KOPT-K1 (cell line): ENCODE results near the gene CBX1.

Source experiments
- H3K27ac ChIP-seq: fragments of 200-600 bp; sonication (generic); 2 replicates; pipeline ENCODE4 v1.5.1; 2016; ENCODE audit warnings: antibody characterized with exemption, mild to moderate bottlenecking, low read depth, low read length; ENCODE audit not compliant: poor library complexity, severe bottlenecking
- H3K36me3 ChIP-seq: fragments of 200-600 bp; sonication (generic); 2 replicates; pipeline ENCODE4 v1.5.1; 2017; ENCODE audit warnings: antibody characterized with exemption, mild to moderate bottlenecking, low read length, moderate library complexity; ENCODE audit not compliant: insufficient read depth
- H3K9me3 ChIP-seq: fragments of 200-600 bp; sonication (generic); 2 replicates; pipeline ENCODE4 v1.5.1; 2017; ENCODE audit warnings: antibody characterized with exemption, low read length, mild to moderate bottlenecking; ENCODE audit not compliant: insufficient read depth, poor library complexity, severe bottlenecking

Gene CBX1

DNA sequence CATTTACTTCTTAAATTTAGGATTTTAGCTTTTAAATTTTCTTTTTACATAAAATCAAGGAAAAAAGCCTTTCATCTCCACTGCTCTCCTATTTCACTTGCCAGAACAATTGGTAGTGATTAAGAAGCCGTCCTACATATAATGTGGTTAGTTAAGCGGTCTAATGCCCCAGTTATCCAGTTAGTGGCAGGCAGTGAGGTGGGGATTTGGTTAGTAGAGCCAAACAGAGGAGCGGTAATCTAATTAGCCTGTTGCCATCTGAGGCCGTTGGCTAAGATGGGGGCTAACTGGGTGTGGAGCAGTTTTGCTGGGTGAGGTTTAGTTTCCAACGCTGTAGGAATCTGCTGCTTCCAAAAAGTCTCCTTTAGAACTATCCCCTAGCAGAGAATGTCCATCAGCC, 28.7 kb upstream of the CBX1 start:
- no peak overlapping the region for H3K27ac ChIP-seq
- peaks cover 17% of the 10 kb centered on the region; the same call in 1 of the 2 replicates for H3K36me3 ChIP-seq
- no peaks in the 10 kb centered on the region for H3K9me3 ChIP-seq

DNA sequence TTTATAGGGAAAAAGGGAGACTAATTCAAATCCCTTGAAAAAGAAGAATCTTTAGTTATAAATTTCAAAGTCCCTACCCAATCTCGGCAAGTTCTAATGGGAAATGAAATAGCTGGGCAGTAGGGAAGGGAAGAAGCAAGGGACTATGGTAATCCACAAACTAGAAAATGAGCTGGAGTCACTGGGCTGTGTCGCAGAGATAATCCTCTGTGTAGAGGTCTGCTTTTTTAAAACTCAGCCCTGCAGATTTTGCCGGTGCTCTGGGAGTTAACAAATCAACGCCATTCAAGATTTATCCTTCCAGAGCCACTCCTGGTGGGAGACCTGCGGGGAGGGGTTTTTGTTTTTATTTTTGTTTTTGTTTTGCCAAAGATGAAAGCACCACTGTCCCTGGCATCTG, 27.1 kb upstream of the CBX1 start:
- Histone ChIP-seq H3K36me3 (peaks cover 21% of the 10 kb centered on the region), H3K9me3 (no peaks in the 10 kb centered on the region), H3K27ac (no peak overlapping the region)

DNA sequence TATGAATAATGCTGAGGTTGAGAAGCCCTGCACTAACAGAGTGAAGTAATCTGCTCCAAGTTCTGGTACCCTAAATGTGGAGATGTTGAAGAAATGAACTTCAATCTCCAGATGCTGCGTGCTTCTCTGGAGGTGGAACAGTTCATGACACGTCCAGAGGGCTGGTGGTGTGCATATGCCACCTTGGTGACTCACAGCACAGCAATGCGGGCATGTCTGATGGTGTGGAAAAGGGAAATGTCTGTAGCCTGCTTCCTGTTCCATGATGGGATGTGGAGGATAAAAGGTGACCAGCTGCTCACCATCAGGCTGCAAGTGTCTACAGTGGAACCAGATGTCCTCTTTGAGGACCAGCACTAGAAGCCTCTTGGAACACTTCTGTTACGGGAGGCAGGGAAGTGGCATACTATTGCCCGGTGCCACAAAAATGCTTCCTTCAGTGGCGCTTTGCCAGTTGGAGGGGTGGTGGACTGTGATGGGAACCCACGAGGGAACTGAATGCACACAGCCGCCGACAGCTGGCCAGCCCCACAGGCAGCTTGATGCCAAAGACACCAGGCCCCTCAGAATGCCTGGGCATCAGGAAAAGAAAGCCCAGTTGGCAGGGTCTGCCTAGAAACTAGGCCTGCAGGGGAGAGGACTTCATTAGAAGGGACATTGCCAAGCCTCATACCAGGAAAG, 26.2 kb upstream of the CBX1 start:
- no peaks in the 10 kb centered on the region for H3K9me3 ChIP-seq
- H3K27ac ChIP-seq = no peak overlapping the region
- peaks cover 30% of the 10 kb centered on the region for H3K36me3 ChIP-seq

DNA sequence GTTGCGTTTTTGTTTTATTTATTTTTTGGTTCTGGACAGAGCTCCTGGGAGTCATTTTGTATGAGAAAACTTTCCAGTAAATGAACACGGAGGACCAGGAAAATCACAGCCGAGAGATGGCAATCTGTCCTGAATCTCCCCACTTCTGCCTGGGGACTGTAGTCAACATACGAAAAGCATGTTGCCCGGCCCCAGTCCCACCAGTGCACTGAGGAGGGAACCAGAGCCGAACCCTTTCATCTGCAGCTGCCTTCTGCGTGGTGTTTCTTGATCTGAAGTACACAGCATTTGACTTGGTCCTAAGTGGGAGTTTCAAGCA, 25.2 kb upstream of the CBX1 start:
- H3K27ac ChIP-seq = no peak overlapping the region
- H3K36me3 ChIP-seq = peaks cover 36% of the 10 kb centered on the region
- no peaks in the 10 kb centered on the region for H3K9me3 ChIP-seq

DNA sequence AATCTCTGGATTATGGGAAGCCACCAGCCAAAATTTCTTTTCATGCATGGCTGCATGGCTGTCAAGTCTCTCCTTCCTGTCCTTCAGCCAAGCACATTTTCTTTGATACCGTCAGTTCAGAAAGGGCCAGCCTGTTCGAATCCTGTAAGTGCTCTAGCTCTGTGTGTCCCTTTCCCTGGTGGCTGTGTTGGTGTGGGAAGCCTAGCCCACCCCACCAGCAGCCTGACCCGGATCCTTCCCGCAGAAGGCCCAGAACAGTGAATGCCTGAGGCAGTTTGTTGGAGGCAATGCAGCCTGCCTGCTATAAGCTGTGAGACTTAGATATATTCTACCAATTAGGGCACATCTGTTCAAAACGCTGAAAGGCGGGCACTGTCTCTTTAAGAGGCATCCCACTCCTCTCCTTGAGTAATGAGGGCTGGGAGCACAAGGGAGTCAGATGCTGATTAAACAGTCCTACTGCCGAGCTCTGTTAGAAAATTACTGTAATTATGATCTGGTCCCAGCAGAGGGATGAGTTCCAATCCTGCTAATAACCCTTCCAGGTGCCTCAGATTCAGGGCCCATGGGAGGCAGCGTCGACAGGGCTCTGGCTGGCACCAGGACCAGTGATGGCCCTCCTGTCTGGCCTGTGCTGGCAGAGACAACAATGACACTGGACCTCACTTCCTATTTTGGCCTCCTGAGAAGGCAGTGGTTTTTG, 24.7 kb upstream of the CBX1 start:
- Histone ChIP-seq H3K36me3 (peaks cover 41% of the 10 kb centered on the region), H3K27ac (no peak overlapping the region), H3K9me3 (no peaks in the 10 kb centered on the region)

DNA sequence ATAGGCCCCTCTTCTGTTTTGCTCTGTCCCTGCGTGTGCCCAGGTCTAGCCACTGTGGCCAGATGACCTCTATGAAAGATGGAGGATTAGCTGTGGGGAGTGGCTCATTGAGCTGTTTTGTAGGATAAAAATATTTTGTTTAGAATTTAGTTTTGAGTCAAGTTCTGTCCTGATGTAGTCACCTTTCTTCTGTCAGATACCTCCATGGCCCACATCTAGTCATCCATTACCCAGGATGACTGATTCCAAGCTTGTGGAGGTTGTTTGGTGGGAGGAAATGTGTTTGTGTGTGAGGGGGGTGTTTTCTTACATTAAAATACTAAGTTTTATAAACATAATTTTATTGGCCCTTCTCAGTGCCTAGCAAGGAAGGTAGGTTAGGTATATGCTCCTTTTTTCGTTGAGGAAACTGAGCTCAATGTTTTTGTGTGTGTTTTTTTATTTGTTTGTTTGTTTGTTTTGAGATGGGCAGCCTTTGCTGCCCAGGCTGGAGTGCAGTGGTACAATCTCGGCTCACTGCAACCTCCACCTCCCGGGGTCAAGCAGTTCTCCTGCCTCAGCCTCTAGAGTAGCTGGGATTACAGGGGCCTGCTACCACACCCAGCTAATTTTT, 22.6 kb upstream of the CBX1 start:
- H3K27ac ChIP-seq = no peak overlapping the region
- H3K9me3 ChIP-seq = no peaks in the 10 kb centered on the region
- H3K36me3 ChIP-seq = peaks cover 54% of the 10 kb centered on the region

DNA sequence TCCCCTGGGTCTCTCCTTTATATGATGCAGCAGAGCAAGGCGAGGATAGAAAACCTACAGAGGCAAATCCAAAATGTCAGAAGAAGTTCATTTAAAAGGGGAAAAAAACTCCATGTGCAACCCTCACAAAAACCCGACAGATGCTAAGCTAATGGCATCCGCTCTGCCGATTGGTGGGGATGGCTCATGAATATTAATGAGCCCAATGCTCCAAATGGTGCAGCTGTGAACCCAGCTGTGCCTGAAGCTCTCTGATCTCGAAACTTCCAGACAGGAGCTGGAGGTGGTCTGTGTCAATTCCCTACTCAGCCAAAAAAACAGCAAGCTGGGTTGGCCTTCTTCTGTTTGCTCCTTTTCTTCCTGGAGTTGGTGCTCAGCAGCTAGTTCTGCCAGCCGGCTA, 21.8 kb upstream of the CBX1 start:
- Histone ChIP-seq H3K27ac (no peak overlapping the region), H3K36me3 (peaks cover 61% of the 10 kb centered on the region), H3K9me3 (no peaks in the 10 kb centered on the region)

DNA sequence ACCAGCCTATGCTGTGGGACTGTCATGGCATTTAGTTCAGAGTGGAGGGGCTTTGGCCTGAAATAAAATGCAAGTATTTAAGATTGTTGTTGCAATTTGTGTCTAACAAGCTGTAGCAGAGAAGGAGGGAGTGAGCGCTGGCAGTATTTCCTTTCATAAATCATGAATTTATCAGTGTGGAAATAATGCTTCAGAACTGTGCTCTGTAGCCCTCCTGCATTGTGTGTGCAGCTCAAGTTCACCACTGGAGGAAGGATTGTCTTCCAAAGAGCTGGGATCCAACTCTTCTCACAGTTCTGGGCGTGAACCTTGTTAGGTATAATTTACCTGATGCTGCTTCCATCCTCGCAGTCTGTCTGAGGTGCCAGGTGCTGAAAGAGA, 21.4 kb upstream of the CBX1 start:
- H3K27ac ChIP-seq = no peak overlapping the region
- H3K9me3 ChIP-seq = no peaks in the 10 kb centered on the region
- H3K36me3 ChIP-seq = peaks cover 66% of the 10 kb centered on the region

DNA sequence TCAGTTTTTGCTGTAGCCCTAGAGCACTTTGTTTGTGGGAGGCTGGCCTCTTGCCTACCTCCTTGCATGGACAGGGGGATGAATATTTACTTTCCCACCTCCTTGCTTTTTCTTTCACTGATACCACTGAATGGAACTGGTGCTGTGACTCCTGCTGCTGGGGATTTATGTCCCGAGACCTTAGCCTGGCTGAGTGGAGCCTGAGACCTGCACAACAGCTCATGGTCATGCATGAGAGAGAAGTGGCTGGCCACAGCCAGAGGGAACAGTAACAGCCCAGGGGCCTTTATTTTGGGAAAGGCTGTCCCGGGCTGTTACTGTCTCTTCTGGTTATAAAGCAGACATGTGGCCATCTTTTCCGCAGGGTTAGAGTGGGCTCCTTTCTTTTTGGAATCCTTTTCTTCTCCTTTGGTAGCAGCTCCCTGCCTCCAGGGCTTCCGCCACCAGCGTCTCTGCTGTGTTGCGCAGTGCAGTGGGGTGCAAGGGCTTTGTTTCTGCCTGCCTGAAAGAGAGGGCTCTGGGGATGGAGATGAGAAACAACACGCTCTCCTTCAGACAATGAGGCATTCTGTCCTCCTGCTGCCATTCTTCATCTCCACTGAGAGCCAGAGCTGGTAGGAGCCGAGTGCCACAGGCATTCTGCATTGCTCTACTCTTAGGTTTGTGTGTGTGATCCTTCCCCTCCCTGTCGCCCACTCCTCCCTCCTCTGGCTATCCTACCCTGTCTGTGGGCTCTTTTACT, 20.8 kb upstream of the CBX1 start:
- H3K9me3 ChIP-seq = no peaks in the 10 kb centered on the region
- peaks cover 70% of the 10 kb centered on the region for H3K36me3 ChIP-seq
- no peak overlapping the region for H3K27ac ChIP-seq

DNA sequence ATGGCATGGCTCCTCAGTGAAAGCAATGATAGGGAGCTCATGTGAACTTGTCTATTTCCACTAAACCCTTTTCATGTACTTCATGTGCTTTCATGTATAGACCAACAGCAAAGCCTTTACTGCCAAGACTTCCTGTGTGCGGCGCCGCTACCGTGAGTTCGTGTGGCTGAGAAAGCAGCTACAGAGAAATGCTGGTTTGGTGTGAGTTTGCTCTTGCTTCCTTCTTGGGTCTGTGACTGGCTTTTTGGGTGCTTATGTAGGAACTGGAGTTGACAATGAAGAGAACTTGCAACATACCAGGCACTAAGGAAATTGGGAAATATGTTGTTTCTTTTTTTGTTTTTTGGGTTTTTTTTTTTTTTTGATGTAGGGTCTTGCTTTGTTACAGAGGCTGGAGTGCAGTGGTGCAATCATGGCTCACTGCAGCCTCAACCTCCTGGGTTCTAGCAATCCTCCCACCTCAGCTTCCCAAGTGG, 12.0 kb upstream of the CBX1 start:
- peak overlapping the region; percentile 57 for H3K27ac ChIP-seq
- no peaks in the 10 kb centered on the region for H3K9me3 ChIP-seq
- peaks cover 35% of the 10 kb centered on the region for H3K36me3 ChIP-seq

DNA sequence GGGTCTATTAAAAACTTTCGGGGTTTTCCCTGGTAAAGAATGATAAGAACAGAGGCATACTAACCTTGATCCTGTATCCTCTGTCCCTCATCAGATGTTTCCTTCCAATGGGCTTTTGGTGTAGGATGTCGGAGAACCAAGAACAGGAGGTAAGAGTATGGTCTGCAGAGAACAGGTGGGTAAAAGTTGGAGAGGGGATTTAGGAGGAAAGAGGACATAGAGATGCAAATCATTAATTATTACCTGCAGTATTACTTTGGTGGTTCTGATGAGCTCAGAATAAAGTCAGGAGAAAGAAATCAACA, 10.6 kb upstream of the CBX1 start:
- peaks cover 26% of the 10 kb centered on the region for H3K36me3 ChIP-seq
- no peaks in the 10 kb centered on the region for H3K9me3 ChIP-seq
- H3K27ac ChIP-seq = no peak overlapping the region

DNA sequence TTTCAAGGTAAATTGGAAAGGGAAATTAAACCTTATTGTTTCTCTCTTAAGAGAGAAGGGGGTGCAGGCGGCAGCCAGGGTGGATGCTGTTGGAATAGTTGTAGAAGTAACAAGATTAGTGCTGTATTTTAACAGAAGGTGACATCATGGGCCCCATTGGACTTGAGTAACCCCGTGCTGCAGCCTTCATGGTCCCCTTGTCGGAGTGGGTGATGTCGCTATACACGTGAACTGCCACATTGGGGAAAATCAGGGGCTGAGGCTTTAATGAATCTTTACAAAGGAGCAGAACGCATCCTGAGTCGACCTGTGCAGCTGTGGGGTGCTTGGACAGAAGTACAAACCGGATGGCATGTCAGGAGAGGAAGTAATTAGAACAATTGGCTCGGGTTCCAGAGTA, 9.5 kb upstream of the CBX1 start:
- H3K27ac ChIP-seq = no peak overlapping the region
- peaks cover 14% of the 10 kb centered on the region for H3K36me3 ChIP-seq

DNA sequence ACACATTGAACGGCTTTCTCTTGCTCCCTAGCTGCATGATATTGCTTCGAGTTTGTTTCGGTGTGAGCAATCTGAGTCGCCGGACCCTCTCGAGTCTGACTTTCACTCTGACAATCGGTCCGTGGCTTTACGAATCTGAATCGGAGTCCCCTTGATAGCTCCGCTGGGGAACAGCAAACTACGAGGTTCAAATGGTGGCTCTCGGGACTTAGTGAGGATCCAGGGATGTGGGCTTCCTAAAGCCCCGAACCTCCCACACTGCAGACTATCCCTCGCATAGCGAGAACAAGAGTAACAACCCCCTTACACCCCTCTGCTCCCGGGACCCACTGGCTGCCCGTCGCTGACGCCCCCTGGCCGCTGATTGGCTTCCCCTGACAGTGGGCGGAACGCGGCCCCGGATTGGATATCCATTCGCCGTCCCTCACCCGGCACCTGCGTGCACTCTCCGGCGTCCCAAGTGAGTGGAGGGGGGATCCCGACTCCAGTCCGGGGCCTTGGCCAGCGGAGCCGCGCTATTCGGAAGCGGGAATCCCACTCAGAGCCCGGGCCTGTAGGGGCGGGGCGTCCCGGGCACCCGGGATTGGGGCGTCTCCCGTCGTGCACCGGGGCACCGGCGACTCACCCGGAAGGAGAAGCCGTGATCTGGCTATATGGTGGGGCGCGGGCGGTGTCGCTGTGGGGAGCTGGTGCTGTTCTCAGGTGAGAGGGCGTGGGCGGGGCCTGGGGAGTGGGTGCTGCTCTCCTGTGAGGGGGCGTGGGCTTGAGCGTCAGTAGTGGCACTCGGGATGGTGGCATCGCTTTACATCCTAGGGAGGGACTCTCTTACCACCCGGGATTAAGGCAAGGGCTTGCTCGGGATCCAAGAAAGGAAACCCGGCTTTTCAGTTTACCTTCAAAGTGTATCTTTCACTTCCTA, 6.1 kb upstream of the CBX1 start, which contains the start of gene SNX11:
TSS of gene SNX11 (plus strand) at position 630 of the 919 bp plus-strand sequence. CDS start 4,278 bp downstream, outside the sequence.
- Histone ChIP-seq H3K36me3 (no peaks in the 10 kb centered on the region), H3K27ac (peak within 1 kb of the TSS; percentile 78)

More for the DNA sequence above, 9.5 kb upstream of the CBX1 start:
- no peaks in the 10 kb centered on the region for H3K9me3 ChIP-seq

DNA sequence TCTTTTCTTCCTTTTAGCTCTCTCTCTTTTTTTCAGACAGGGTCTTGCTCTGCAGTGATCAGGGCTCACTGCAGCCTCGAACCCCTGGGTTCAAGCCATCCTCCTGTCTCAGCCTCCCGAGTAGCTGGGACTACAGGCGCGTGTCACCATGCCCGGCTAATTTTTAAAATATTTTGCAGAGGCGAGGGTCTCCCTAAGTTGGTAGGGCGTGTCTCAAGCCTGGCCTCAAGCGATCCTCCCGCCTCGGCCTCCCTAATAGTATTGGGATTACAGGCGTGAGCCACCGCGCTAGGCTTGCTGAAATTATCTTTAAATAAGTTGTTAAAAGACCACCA, 5.5 kb upstream of the CBX1 start:
- Histone ChIP-seq H3K27ac (peak overlapping the region; percentile 78), H3K36me3 (no peaks in the 10 kb centered on the region), H3K9me3 (peaks cover 7% of the 10 kb centered on the region)

More for the DNA sequence above, 6.1 kb upstream of the CBX1 start, which contains the start of gene SNX11:
- peaks cover 7% of the 10 kb centered on the region for H3K9me3 ChIP-seq
